Stimulated activated CD4-positive, alpha-beta T cell treated with anti-CD3 and anti-CD28 coated beads, TNF-alpha, amount 100 ng/mL, for 1 hour (primary cell): ENCODE data around the gene GHR.

Source experiments
- DNase-seq, 3 donors: peaks; one replicate each; pipeline ENCODE4 v3.0.0-alpha.2; 2020; ENCODE audit warnings: low read depth in 3 of 3, low spot score in 1 of 3

GHR gene

GRCh38 chr5:42767491-42768105 lies 344.4 kb downstream of the GHR start:
- no peak for DNase-seq

DNA sequence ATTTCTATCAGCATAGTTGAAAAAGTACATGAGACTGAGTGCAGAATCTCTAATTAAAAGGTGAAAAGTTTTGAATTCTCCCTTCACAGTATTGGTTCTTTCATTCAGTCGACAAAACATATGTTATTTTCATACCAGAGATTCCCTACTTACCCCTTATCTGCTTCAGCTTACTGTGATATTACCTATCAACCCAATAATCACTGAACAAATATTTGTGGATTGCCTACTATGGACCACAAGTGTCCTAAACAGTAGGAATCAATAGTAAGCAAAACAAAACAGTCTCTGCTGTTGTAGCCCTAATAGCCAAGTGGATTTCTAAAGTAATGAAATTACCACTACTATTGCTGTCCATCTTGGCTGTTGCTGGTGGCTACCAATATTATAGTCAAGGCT lies 344.9 kb downstream of the GHR start:
- DNase-seq, result no peak

DNA sequence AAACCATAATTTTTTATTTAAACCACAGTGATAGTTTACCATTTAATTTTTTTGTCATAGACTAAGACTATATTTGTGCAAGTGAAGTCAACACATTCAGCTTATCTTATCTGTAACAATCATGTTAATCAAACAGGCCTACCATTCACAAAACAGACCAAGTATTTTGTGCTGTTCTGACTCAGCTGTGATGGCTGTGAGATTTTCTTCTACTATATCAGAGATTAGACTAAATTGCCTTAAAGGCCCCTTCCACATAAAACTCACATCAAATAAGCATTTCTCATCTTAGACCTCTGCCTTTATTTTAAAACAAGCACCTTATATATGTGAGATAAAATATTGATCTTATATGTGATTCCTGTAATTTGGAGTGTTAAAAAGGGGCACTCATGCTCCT lies 346.8 kb downstream of the GHR start:
- no peak for DNase-seq
